Smooth muscle cell of the brain vasculature (primary cell): ENCODE data around the gene TSPAN3.

ENCODE experiments used
- DNase-seq: peaks from one replicate; pipeline ENCODE4 v3.0.0-alpha.2; 2012; ENCODE audit warnings: low read depth, low spot score

The TSPAN3 gene

DNA sequence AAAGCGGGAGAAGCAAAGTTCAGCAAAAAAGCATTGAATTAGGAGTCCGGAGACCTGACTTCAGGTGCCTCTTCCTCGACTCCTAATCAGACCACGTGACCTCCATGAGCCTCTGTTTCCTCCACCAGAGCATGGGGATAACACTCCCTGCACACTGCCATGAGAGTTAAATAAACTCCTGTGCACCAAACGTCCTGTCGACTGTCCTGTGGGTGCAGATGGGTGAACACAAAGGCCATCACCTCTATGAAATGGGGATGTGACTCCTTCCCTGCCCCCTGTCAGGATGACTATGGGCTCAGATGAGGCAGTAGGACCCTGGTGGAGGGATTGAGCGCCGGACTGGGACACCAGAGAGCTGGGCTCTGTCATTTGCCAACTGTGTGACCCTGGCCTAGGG lies 13.5 kb upstream of the TSPAN3 start:
- no peak for DNase-seq

DNA sequence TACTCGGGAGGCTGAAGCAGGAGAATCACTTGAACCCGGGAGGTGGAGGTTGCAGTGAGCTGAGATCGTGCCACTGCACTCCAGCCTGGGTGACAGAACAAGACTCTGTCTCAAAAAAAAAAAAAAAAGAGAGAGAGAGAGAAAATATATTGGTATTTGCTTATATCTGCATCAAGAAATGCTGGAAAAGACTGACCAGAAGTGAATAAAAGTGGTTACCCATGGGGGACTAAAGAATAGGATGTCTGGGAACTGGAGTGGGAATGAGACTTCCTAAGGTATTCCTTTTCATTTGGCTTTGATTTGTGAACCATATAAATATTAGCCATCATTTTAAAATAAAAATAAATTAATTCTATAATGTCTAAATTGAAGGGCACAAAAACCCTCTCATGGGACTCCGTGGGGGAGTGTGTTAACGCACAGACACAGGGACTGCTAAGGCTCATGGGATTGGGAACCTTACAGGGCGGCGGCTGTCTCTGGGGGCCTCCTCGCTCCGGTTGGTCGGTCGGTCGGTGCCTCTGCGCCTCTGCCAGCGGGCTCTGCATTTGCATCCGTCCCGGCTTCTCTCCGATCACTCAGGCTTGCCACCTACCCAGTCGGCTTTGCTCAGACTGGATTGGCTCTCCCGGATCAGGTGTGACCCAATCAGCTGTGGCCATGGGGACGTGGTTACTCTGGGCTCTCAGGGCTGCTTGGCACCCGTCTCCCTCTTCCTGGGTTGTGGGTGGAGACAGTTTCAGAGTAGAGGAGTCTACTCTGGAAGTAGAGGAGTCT lies 12.7 kb upstream of the TSPAN3 start:
- DNase-seq, result no peak

DNA sequence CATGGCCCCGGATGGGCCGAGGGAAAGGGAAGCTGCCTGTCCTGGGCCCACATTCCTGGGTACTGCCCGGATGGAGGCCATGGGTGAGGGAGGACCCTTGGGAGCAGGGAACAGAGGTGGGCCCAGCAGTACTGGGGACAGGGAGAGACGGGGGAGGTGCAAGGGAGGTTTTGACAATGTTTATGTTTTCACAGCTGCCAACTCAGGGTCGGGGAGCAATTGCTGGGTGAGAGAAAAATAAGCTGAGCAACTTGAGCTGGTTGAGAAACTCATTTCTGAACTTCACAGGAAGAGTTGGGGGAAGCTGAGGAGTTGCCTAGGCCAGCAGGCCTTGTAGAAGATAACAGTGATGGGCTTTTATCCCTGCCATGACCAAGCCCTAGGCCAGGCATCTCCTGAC lies 11.1 kb upstream of the TSPAN3 start:
- no peak for DNase-seq

DNA sequence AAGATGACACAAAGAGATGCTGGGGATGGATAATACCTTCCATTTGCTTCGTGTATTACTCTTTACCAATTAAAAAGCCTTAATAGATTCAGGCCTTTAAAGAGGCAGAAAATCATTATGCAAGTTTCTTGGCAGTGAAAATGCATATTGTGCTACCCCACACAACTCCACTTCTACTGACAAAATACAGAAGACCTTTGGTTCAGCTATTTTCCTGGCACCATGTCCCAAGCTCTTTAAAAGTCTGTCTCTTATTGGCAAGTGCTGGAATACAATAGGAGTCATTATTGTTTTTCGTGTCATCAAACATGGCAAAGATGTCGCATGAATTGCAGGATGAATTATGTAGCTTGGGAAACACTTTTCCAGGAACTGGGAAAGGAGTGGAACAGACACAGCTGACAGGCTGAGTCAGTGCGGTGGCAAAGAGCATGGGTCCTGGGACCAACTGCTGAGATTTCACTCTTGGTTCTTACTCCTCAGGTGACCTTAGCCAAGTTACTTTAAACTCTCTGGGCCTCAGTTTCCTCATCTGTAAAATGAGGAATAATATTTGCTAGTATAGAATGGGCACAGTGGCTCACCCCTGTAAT lies 5.5 kb upstream of the TSPAN3 start:
- DNase-seq, result no peak

DNA sequence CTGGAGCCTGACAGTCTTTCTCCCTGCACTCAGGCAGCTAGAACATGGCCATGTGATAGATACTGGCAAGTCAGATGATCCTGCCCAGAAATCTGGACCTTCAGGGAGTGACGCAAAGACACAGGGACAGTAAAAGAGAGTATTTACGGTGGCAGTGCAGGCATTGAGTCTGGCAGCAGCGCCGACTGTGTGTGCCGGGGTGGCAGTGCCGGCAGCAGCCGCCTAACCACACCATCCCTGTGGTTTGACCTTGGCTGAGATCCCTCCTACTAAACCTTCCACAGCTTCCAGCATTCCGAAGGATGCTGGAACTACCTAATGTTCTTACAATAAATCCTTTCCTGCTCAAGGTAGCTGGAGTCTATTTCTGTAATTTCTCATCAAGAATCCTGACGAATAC lies 4.6 kb upstream of the TSPAN3 start:
- DNase-seq, result no peak

DNA sequence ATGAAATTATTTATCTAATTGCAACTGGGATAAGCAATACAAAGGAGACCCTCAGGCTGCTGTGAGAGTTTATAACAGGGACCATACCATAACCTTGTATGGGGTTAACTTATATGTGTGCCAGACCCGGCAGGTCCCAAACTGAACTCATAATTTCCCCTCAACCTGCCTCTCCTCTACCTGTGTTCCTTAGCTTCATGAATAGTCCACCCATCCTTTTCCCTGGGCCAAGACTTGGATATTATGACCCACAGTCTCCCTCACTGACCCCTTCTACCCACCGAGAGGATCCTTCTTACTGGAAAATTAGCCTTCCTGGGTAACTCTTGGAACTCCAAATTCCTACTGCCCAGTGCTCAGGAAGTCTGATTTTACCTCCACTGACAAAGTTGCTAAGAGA lies 3.4 kb upstream of the TSPAN3 start:
- DNase-seq, result no peak

DNA sequence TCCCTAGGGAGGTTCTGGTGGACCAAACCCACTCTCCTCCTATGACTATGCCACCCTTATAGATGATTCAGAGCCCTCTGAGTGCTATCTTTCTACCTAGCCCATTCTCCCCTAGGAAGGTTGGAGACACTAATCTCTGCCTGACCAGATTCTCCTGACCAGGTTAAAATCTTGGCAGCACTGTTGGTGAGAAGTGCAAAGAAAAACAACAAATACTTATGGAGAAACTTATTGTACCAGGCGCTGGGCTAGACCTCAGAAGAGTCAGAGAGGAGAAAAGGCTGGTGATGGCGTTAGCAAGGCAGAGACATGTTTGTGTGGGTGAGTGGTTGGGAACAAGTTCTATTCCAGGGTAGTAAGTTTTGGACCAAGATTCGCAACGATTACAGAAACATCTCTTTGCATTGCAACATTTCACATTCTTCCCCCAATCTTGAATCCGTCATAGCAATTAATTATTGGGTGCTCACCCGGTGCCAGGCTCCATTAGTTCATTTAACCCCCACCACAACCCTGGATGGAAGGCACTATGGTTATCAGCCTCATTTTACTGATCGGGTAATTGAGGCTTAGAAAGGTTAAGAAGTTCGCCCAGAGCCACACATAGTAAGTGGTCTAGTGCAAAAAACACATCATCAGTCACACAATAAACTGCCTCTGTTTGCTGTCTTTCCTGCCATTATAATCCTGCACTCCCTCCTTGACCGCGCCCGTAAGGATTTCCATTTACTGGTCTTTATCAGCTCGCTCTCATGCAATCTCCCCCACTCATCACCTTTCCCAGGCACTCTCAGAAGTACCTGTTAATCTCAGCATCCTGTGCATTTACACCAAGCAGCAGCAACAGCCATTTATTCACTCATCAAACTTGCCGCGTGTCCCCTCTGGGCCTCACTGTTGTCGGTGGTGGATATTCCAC lies 655 bp upstream of the TSPAN3 start:
- DNase-seq, result no peak

DNA sequence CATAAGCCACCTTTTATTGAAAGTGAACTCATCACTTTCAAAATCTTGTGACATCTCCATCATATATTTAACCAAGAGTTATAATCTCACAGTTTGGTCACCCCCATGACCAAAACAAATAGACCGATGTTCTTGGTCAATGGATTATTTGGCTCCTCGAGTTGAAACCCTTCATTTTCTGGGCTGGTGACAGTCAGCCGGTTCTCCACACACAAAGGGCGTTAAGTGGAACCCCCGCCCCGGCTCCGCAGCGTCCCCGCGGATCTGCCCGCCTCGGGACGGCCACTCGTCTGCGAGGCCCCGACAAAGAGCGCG lies 772 bp downstream of the TSPAN3 start:
- no peak for DNase-seq

DNA sequence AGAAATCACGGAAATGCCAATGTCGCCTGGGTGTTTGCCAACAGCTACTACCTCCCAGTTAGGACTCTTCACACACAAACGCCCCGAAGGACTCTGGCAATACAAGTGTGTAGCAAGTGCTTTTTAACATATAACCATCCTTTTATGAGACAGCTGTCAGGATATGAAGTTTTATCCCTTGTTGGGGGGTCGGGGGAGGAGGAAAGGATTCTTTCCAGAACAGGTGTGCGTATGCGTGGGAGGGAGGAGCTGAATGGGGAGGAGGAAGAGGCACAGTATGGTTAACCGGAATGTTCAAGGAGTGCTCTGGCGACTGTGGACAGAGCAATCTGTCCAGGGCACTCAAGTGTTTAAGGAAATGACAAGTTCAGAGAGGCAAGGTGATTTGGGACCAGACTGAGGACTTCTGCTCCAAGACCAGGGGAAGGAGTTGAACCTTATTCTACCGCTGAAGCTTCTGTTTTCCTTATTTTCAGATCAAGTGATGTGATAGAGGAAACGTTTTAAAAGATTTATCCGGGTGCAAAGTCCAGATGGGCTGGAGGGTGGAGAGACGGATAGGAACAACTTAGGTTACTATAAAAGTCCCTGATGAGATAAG lies 1.3 kb downstream of the TSPAN3 start:
- DNase-seq, result no peak

DNA sequence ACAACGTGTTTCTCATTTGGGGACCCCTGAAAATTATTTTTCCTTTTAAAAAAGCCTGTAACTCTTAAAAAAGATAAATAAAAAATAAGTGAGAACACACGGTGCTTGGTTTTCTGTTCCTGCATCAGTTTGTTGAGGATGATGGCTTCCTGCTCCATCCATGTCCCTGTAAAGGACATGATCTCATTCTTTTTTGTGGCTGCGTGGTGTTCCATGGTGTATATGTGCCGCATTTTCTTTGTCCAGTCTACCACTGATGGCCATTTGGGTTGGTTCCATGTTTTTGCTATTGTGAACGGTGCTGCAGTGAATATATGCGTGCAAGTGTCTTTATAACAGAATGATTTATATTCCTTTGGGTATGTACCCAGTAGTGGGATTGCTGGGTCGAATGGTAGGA lies 2.3 kb downstream of the TSPAN3 start:
- no peak for DNase-seq

DNA sequence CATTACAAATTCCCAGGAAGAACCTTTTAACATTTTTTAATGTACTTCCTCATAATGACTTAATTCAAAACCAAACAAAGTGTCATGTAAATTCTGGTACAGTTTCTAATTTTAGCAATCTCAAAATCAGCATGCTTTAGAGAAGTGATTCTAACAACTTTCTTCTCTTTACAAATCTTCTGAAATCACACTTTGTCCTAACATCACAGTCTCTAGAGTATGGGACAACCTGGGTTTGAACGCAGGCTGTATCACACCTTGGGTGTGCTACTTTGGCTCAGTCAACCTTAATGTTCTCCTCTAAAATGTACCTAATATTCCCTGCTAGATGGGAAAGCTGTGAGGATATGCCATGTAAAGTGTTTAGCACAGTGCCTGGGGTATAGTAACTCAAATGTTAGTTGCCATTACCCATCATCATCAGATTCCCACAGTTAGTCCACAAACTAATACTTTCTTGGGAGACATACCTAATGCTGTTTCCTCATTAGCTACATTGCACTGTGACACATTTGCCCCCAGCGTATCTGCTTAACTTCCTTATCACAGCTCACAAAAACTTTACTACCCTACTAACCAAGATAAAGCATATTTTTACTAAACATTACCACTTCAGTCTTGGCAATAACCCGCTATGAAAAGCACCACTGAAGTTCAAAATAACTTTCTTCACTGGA lies 3.1 kb downstream of the TSPAN3 start:
- DNase-seq, result no peak

DNA sequence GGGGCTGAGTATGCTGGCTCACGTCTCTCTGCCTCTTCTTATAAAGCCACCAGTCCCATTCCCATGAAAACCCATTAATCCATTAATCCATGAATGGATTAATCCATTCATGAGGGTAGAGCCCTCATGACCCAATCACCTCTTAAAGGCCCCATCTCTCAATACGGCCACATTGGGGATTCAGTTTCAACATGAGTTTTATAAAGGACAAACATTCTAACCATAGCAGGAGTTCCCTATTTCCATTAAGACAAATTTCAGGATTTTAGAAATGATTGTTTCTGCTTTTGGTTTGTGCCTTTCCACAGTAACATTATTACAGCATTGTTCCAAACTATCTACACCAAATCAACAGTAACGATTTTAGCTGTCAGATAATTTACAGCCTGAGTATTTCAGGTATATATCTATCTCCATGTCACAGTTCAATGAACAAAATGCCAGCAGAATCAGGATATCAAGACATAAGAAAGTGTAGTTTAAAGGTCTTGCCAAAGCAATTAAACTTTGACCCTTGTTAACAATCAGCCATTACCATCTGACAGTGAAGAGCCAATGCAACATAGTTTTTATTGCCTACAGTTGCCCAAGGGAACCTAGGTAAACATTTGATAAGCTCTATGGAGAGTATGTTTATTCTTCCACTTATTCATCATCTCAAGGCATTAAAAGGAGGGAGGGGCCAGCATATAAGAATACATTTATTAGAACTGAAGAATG lies 3.8 kb downstream of the TSPAN3 start:
- no peak for DNase-seq

DNA sequence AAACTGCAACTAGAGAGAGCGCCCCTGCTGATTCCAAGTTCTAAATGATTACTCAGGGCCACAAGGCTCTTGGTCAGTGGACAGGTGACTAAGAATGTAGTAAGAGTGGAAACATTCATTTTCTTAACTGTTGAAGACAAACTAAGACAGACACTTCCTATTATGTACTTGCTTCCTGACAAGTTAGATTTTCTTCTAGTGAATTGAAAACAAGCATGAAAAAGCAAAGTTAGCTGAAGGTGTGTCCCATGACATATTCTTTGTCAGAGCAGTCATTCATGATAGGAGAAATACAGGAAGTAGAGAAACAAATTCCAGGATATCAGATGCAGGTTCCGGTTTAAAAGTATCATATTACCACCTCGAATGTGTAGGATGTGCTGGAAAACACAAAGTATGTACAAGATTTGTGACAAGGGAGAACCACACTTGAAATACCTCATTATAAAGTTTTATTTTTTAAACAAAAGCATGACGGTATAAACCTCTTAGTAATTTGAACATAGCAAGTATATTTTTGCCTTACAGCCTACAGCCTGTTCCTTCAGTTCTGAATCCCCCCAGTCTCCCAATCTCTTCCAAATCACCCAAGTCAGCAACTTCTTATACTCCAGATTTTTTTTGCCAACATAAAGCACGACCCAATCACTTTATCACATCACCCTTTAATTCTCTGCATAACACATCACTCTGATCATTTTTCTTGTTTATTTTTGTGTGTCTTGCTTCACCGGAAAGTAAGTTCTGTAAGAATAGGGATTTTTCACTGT lies 6.2 kb downstream of the TSPAN3 start:
- DNase-seq, result no peak

DNA sequence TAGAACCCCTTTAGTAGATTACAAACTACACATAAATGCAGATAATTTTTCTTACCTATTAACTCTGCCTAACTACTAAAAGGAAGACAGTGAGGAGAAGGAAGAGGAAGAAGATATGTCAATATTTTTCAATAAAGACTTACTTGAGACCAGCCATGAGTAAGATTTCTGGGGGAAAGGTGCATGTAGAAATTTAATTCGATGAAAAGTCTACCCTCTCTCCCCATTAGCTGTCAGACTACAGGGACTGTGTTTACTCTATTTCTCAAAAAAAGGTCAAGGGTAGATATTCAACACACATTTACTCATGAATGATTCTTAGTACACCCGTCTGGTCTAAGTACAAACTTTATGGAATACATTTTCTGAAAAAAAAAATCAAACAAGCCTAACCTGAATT lies 6.8 kb downstream of the TSPAN3 start:
- no peak for DNase-seq

DNA sequence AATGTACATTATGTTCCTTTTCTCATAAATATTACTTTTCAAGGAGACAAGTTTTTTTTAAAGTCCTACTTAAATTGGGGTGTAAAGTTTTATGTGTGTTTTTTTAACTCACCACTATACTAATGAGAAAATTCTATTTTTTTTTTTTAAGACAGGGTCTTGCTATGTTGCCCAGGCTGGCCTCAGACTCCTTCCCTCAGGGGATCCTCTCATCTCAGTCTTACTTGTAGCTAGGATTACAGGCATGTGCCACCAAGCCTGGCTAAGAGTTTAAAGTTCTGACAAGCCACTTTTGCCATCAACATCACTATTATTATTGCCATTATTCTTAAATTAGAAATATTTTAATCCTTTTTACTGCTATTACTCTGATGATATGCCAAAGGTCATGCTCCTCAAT lies 7.7 kb downstream of the TSPAN3 start:
- no peak for DNase-seq

DNA sequence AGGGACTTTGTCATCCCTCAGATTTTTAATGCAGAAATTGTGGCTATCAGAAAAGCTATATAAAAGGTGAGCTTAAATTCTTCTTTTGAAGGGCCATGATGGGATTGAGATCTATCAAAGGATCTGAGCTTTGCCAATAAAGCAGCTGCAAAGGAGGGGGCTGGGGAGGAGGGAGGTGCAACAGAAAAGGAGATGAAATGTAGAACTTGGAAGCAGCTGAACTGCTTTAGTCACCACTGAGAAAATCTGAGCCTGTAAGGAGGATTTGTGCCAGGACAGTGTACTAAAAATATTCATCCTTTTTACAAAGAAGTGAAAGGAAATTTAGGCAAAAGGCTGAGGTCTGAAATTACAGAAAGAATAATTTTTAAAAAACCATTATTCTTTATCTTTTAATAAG lies 10.4 kb downstream of the TSPAN3 start:
- DNase-seq, result no peak

DNA sequence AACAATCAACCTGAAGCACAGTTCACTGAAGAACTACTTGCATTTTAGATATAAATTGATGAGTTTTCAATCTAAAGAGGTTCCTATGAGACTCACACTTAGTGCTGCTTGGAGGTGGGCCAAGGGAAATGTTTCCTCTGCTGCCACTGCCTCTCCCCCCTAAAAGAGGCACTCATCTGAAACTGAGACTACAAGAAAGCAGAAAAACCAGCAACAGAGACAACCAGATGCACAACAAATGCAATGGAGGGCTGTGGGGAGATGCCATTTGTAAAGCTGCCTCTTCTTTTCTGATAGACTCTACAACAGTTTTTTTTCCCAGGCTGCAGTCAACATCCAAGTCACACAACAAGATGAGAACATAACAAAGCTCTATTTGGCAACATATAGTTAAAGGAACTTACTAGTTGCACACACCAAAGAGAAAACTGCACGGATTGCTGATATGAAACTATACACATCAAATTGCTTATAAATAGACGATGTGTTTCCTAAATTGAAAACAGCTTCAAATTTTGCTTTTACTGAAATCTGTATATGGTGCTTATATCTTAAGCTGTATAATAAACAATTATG lies 11.0 kb downstream of the TSPAN3 start:
- peak; percentile 4 for DNase-seq

DNA sequence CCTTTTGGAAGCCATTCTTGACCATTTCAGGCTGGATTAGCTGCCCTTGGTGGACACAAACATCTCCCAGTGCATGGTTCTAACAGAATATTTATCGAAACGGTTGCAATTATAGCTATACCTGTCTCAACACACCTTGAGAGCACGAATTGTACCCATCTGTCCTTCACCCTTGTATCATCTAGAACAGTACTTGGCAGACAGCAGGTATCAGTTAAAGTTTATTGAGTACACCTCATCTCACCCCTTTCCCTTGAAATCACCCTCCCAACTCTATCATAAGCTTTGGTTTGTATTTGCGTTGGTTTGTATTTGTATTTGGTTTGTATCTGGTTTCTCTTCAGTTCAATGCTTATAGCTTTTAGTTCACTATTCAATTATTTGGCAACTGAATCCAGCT lies 12.4 kb downstream of the TSPAN3 start:
- no peak for DNase-seq

DNA sequence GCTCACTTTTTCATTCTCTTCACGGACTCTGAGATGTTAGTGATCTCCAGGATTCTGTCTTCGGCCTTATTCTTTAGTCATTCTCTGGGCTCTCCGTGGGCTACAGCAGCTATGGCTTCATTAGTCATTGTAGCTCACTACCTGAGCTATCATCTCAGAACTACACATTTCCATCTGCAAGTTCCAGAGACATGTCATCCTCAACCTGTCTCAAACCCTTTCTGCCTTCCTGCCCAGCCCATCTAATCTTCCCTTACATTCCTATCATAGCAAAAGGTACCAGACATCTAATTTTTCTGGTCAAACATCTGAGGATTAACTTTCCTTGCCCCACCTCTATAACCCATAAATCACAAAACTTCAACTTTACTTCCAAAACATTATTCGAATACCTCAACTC lies 13.2 kb downstream of the TSPAN3 start:
- no peak for DNase-seq

DNA sequence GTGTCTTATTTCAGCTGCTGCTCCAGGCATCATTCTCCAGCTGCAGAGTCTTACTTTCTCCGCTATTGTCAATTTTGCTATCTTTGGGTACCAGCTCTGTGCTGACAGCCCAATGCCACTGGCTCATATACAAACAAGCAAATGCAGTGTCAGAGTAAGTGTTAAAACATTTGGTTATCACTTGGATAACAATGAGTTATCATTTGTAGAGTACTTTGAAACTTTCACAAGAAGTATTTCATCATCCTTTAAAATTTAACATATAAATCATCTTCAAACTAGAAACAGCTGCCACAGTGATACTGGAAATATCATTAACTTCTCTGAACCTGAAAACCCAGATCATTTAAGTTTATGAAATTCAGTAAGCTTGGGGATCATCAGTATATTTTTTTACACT lies 13.8 kb downstream of the TSPAN3 start:
- DNase-seq, result no peak
